Panc1 (cell line): ENCODE results near the gene RAB15. TPM values are rescaled to one million over a fixed set of nuclear protein-coding genes. Genes with fewer than 3 reads are reported as not detected.

Experiments
- ATAC-seq: fragments of 200-7000 bp; cut with Tn5 transposase; 2 replicates; pipeline ENCODE4 v1.9.1; 2020; ENCODE audit warnings: mild to moderate bottlenecking, moderate library complexity
- BruUV-seq: library from RNA; stranded (reverse); fragments of 400-500 nt; replicated peaks from 2 replicates; lab custom pipeline; 2021; lab: Mats Ljungman, UMichigan
- CTCF ChIA-PET: fragments of 300-600 bp; sonication (Branson Sonifier 250); formaldehyde crosslinking; loops from one replicate; lab custom pipeline; 2022; ENCODE audit warnings: antibody characterized with exemption; lab: Charles Lee
- POLR2A ChIA-PET: fragments of 300-600 bp; sonication (Branson Sonifier 250); formaldehyde crosslinking; loops from one replicate; lab custom pipeline; 2022; ENCODE audit warnings: antibody characterized with exemption; lab: Charles Lee
- DNase-seq: peaks from one replicate; pipeline ENCODE4 v3.0.0-alpha.2; 2010; ENCODE audit warnings: low read depth, low spot score
- H3K27ac ChIP-seq: 2 replicates; pipeline ENCODE4 v1.5.1; 2011; ENCODE audit warnings: mild to moderate bottlenecking, low read length, inconsistent platforms
- H3K27me3 ChIP-seq: fragments of 200-500 bp; sonication (Bioruptor generic); 2 replicates; pipeline ENCODE4 v1.6.0; 2014; ENCODE audit warnings: low read length, inconsistent platforms; ENCODE audit not compliant: control insufficient read depth, insufficient read depth
- H3K36me3 ChIP-seq: fragments of 200-500 bp; sonication (Bioruptor generic); 2 replicates; pipeline ENCODE4 v1.5.1; 2014; ENCODE audit warnings: inconsistent platforms, mild to moderate bottlenecking, low read length, moderate library complexity; ENCODE audit not compliant: control insufficient read depth, insufficient read depth
- H3K4me1 ChIP-seq: 2 replicates; pipeline ENCODE4 v1.5.1; 2011; ENCODE audit warnings: inconsistent platforms, mild to moderate bottlenecking, low read length, moderate library complexity; ENCODE audit not compliant: control insufficient read depth, insufficient read depth
- H3K4me3 ChIP-seq, 2 experiments: 2 replicates each; pipeline ENCODE4 v1.5.1; 2011 to 2012; ENCODE audit warnings: low read depth in 2 of 2, low read length in 2 of 2, mild to moderate bottlenecking in 2 of 2, inconsistent platforms in 1 of 2, moderate library complexity in 1 of 2
- H3K9me3 ChIP-seq: fragments of 200-500 bp; sonication (Bioruptor generic); 2 replicates; pipeline ENCODE4 v1.5.1; 2014; ENCODE audit warnings: low read depth, mild to moderate bottlenecking, inconsistent platforms, low read length, moderate library complexity; ENCODE audit not compliant: control insufficient read depth, insufficient read depth
- POLR2AphosphoS5 ChIP-seq: IDR thresholded peaks from 2 replicates; pipeline ENCODE4 v1.6.1; 2012; ENCODE audit warnings: mild to moderate bottlenecking, low read depth, low read length, moderate library complexity
- SIN3A ChIP-seq: IDR thresholded peaks from 2 replicates; pipeline ENCODE4 v1.6.1; 2012; ENCODE audit warnings: low read depth, mild to moderate bottlenecking, low read length, moderate library complexity, borderline replicate concordance; ENCODE audit not compliant: insufficient read depth
- TCF7L2 ChIP-seq: IDR thresholded peaks from 2 replicates; pipeline ENCODE4 v1.6.1; 2011; ENCODE audit warnings: mild to moderate bottlenecking, low read depth, low read length, inconsistent platforms
- in situ Hi-C: cut with HindIII; loops from 2 replicates; pipeline ENCODE4 v1.10.0; 2016; ENCODE audit warnings: low sequenced_read_pairs, low pct_unique_long_range_greater_than_20kb
- intact Hi-C: fragments of 100-400 bp; cut with micrococcal nuclease; formaldehyde crosslinking; loops from one replicate; pipeline ENCODE4 v1.10.0; 2022; ENCODE audit not compliant: unreplicated experiment
- total RNA-seq: library from RNA; stranded (reverse); gene quantifications from one replicate; pipeline ENCODE4 v1.2.1, GENCODE V29; 2021; ENCODE audit not compliant: unreplicated experiment
- TF ChIP-seq, protein P1 (sequence below), 2 experiments: IDR thresholded peaks; 2 replicates each; pipeline ENCODE4 v1.6.1; 2011 to 2012; ENCODE audit warnings: low read depth in 2 of 2, control low read depth in 1 of 2, low read length in 1 of 2, mild to moderate bottlenecking in 1 of 2, moderate library complexity in 1 of 2; ENCODE audit not compliant: insufficient read depth in 1 of 2
- TF ChIP-seq, protein P2 (sequence below): fragments of 450-650 bp; IDR thresholded peaks from 2 replicates; pipeline ENCODE4 v1.5.1; 2017; ENCODE audit warnings: mild to moderate bottlenecking

Gene RAB15
- total RNA-seq, 1 experiment from 2014 or later, result 6.0 TPM

DNA sequence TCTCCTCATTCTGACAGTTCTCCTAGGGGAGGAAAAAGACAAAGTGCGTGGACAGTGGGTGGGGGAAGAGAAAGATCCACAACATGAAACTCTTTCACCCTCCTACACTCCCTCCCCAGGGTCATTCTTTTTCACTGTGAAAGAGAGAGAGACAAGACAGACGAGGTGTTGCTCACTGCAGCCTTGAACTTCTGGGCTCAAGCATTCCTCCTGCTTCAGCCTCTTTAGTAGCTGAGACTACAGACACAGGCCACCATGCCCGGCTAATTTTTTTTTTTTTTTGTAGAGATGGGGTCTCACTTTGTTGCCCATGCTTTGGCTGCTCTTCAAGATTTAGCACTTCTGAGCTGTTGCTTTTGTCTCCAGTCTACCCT is 32.3 kb downstream of the RAB15 start:
- CTCF ChIA-PET, result no interaction called here
- Histone ChIP-seq H3K9me3 (no peaks in the 10 kb centered on the region), H3K36me3 (0 out of 2 replicates have a peak, but pooled peaks cover 1% of the 10 kb centered on the region), H3K4me1 (no peaks in the 10 kb centered on the region), H3K27me3 (no peaks in the 10 kb centered on the region), H3K27ac (no peak overlapping the region), H3K4me3 (no peak overlapping the region)
- DNase-seq, result no peak
- BruUV-seq, result no TSS peak
- POLR2A ChIA-PET, result no interaction called here
- TF ChIP-seq POLR2AphosphoS5, result no peak
- no peak for TF ChIP-seq TCF7L2
- no peak for TF ChIP-seq SIN3A
- TF ChIP-seq, protein P1, sequence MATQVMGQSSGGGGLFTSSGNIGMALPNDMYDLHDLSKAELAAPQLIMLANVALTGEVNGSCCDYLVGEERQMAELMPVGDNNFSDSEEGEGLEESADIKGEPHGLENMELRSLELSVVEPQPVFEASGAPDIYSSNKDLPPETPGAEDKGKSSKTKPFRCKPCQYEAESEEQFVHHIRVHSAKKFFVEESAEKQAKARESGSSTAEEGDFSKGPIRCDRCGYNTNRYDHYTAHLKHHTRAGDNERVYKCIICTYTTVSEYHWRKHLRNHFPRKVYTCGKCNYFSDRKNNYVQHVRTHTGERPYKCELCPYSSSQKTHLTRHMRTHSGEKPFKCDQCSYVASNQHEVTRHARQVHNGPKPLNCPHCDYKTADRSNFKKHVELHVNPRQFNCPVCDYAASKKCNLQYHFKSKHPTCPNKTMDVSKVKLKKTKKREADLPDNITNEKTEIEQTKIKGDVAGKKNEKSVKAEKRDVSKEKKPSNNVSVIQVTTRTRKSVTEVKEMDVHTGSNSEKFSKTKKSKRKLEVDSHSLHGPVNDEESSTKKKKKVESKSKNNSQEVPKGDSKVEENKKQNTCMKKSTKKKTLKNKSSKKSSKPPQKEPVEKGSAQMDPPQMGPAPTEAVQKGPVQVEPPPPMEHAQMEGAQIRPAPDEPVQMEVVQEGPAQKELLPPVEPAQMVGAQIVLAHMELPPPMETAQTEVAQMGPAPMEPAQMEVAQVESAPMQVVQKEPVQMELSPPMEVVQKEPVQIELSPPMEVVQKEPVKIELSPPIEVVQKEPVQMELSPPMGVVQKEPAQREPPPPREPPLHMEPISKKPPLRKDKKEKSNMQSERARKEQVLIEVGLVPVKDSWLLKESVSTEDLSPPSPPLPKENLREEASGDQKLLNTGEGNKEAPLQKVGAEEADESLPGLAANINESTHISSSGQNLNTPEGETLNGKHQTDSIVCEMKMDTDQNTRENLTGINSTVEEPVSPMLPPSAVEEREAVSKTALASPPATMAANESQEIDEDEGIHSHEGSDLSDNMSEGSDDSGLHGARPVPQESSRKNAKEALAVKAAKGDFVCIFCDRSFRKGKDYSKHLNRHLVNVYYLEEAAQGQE (IDR thresholded peaks at IDR 0.05; ENCODE audit: insufficient read depth in 1 of 2, low read depth in 2 of 2, low read length in 1 of 2), result no peak
- TF ChIP-seq, protein P2, sequence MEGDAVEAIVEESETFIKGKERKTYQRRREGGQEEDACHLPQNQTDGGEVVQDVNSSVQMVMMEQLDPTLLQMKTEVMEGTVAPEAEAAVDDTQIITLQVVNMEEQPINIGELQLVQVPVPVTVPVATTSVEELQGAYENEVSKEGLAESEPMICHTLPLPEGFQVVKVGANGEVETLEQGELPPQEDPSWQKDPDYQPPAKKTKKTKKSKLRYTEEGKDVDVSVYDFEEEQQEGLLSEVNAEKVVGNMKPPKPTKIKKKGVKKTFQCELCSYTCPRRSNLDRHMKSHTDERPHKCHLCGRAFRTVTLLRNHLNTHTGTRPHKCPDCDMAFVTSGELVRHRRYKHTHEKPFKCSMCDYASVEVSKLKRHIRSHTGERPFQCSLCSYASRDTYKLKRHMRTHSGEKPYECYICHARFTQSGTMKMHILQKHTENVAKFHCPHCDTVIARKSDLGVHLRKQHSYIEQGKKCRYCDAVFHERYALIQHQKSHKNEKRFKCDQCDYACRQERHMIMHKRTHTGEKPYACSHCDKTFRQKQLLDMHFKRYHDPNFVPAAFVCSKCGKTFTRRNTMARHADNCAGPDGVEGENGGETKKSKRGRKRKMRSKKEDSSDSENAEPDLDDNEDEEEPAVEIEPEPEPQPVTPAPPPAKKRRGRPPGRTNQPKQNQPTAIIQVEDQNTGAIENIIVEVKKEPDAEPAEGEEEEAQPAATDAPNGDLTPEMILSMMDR, result no peak
- no peak for ATAC-seq
- intact Hi-C loops (no loop called here), in situ Hi-C loops (no loop called here)

DNA sequence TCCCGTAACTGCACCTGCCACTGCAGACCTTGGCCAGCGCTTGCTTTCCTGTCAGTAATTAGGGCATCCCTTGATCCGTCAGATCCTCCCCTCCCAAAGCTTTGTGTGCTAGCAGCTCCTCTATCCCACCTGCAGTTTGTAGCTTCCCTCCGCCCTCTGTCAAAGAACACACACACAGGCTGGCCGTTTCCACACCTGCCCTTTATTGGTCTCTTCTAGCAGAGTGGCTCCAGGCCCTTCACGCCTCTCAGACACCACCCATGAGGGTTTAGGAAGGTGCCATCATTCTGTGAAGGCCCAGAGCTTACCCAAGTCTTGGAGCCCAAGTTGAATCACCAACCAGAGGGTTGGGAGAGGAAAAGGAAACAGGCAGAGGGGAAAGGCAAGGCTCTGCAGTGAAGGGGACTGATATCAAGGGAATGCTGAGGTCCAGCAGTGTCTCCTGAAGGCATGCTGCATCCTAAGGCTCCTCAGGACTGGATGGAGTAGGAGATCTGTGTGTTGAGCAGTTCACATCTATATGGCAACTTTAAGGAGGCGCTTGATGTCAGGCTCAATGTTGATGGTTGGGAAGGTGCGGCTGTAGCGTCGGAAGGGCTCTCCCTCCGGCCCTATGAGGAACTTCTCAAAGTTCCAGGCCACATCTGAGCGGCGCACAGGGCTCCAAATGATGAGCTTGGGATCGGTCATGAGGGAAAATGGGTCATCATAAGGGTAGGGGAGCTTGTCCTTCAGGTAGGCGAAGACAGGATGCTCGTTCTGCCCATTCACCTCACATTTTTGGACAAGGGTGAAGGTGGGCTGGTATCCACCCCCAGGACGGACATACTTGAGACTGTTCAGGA is 32.9 kb downstream of the RAB15 start:
- no peak for ATAC-seq
- H3K27ac ChIP-seq, result no peak overlapping the region
- ChIA-PET CTCF (no interaction called here), POLR2A (no interaction called here)
- intact Hi-C loops, result no loop called here
- H3K27me3 ChIP-seq, result no peaks in the 10 kb centered on the region
- no peaks in the 10 kb centered on the region for H3K4me1 ChIP-seq
- BruUV-seq, result no TSS peak
- no peaks in the 10 kb centered on the region for H3K9me3 ChIP-seq
- no peak overlapping the region for H3K4me3 ChIP-seq
- in situ Hi-C loops, result no loop called here
- no peak for DNase-seq
- H3K36me3 ChIP-seq, result 0 out of 2 replicates have a peak, but pooled peaks cover 7% of the 10 kb centered on the region
- TF ChIP-seq, protein P2, result no peak
- TF ChIP-seq SIN3A (no peak), TCF7L2 (no peak), POLR2AphosphoS5 (no peak)
- TF ChIP-seq, protein P1 (IDR thresholded peaks at IDR 0.05; ENCODE audit: insufficient read depth in 1 of 2, low read depth in 2 of 2, low read length in 1 of 2), result no peak
